GM19395 (cell line): ENCODE results near the gene ADCY1.

Experiments used
- ATAC-seq: cut with Tn5 transposase; IDR thresholded peaks from one replicate; pipeline ENCODE4 v1.9.1; 2021; ENCODE audit warnings: mild to moderate bottlenecking, moderate library complexity; ENCODE audit not compliant: unreplicated experiment

Gene ADCY1

DNA sequence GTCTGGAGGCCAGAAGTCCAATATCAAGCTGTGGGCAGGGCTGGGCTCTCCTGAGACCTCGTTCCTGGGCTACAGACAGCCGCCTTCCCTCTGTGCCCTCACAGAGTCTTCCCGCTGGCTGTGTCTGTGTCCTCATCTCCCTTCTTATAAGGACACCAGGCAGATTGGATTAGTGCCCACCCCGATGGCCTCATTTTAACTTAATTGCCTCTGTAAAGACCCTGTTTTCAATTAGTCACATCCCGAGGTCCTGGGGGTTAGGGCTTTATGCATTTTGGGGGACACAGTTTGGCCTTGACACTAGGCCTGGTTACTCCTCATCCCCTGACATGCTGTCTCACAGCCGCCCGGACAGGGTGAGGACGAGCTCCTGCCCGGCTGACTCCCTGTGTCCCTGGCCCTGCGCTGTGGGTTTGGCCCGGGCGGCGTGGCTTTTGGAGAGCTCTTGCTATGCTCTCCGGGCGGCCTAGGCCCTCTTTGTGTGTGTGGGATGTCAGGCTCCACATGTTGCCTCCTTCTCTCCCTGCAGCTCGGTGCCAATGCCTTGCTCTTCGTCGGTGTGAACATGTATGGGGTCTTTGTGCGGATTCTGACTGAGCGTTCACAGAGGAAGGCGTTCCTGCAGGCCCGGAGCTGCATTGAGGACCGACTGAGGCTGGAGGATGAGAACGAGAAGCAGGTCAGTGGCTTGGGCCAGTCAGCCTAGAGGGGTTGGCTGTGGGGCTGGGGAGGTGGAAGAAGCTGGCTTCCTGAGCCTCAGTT lies 18.2 kb downstream of the ADCY1 start:
- no peak for ATAC-seq

DNA sequence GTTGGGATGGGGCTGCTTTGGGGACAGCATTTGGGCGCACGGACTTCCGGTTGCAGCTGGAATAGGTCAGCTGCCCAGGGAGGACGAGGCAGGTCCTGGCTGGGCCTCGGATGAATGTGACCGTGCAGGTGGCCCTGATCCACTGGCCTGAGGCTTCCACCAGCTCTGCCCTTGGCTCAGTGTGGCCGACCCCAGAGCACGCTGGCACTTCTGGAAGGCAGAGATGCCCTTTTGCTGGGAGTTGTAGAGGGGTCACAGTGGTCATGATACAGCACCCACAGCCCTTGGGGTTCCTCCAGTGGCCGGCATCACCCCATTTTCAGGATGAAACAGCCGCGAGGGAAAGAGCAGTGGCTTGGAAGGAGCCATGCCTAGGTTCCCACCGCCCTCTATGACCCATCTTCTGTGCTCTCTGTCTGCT lies 19.0 kb downstream of the ADCY1 start:
- no peak for ATAC-seq

DNA sequence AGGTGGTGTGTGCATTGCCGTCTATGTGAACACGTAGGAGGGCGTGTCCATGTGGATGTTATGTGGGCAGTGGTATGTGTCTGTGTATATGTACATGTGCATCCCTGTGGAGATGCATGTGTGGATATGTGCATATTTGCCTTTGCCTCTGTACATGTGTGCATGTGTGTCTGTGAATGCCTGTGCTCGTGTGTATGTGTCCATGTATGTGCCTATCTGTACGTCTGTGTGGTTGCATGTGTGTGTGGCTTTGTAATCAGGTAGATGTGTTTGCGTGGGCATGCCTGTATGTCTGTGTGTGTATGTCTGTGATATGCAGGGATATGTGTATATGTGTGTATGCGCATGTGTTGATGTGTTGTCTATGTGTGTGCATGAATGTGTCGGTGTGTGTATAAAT lies 19.7 kb downstream of the ADCY1 start:
- ATAC-seq: no peak

DNA sequence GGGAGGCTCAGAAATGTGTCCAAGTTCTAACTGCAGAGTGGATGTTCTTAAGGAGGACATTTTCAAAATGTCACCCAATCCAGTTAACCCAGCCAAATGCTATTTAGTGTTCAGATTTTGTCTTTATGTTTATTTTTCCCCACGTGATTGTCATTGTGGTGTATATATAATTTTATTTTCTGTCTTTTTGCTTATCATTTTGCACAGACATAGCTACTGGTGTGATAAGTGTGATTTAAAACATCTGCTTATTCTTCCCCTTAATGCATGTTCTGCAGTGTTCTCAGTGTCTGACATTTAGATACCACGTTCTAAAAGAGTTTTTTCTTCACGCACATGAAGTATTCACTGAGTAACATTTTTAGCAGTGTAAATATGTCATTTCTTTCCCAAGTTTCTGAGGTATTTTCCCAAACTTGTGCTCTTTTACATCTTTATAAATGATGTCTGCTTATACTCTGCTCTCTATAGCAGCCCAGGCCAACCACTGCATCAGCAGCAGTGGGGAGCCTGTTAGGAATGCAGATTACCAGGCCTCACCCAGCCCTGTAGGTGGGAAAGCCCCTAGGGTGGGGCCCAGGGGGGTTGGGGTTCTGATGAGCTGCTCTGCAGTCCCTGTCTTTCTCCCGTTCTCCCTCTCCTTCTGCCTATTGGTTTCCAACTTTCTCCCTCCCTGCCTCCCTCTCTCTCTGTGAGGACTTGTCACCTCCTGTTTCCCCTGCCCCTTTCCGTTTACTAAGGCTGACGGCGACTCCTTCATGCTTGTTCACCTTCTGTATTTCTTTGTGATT lies 20.8 kb downstream of the ADCY1 start:
- ATAC-seq: no peak

DNA sequence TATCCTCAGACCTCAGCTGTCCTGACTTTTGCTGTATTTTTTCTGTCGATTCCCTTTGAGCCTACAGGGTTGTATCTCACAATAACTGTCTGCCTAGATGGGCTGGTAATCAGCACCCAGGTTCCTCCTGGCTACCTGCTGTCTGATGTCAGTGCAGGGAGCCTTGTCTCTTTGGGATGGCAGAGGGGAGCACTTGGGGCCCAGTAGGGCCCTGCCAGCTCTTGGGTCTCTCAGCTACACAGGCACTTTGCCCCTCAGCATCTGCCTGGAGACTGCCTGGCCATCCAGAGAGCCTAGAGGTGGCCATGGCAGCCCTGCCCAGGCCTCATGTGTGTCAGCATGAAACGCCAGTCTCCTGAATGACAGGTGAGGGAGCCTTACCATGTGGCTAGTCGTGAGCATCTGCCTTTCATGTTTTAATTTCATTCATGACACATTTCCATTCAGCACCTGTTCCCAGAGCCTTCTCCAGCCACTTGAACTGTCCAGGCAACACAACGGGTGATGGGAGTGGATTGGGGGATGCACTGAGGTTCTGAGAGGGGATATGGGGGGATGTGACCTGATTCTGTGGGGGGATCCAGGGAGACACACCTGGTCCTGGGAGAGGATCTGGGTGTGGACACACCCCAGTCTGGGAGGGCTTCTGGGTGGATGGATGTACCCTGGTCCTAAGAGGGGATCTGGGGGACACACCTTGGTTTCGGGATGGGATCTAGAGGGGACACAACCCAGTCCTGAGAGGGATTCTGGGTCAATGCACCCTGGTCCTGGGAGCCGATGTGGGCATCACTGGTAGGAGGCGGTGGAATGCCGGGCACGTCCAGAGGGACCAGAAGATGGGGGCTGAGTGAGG lies 21.9 kb downstream of the ADCY1 start:
- no peak for ATAC-seq

DNA sequence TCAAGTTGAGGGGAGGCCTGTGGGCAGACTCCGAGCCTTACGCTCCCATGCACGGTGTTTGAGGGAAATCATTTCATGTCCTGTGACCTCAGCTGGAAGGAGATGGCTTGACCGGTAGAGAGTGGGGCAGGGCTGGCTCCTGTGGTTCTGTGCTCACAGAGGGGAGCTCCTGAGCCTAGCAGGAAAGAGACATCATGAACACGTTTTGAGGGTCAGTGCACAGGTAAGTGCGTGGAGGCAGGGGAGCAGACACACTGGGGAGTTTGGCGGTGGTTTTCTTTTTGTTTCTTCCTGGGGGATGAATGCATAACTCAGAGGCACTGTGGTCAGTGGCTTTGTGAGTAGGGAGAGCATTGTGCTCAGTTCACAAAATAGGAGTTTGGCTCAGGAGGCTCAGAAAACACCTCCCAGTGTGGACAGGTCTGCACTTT lies 22.5 kb downstream of the ADCY1 start:
- no peak for ATAC-seq

DNA sequence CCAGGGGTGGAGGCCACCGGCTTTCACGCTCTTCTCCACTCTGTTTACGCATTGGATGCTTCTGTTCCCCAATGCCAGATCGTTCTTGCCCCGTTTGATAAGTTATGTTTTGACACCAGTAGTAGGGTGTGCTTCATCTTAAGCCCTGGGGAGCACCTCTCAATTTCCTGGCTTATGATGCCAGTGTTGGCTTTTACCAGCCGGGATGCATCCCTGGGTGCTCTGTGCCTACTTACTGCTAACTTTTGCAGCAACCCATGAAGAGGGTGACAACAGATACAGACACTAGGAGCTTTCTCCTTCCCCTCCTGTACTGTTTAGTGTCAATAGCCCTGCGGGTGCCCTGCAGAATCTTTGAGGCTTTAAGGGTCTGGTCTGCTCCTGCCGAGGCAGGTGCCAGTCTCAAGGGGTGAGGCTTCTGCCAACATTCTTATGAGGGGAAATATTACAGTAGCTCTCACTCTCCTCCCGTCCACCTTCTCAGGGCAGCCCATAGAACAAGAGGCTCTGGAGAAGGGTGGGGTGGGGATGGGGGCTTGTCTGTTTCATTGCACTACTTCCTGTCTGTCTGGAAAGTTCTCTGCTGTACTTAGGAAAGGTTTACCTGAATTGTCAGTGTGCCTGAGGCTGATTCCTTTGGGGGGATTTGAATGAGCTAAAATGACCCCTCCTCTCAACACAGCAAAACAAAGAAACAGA lies 23.3 kb downstream of the ADCY1 start:
- no peak for ATAC-seq

DNA sequence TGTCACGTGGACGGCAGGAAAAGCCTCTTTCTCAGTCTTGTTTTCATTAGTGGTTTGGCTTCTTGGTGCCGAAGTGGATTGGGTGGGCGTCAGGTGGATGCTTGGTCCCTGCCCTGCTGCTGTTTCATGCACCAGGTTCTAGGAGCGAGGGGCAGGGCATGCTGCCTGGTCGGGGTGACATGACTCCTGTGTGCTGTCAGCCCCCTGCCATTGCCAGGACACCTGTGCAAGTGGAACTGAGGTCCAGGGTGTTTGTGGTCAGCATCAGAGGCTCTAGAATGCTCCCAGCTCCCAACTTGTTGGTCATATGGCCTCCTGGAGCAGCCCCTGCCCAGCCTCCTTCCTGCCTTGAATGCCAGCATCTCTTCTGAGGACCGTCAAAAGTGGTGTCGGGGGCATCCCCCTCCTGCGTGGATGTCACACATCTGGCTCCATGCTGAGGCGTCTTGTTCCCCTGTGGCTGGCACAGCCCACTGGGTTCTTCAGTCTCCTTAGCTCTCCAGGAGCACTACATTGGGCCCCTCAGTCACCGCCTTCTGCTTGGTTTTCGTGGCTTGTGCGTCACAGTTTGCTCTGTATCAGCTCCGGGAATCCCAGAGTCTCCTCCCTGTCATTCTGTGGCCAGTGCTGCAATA lies 24.8 kb downstream of the ADCY1 start:
- ATAC-seq: no peak

DNA sequence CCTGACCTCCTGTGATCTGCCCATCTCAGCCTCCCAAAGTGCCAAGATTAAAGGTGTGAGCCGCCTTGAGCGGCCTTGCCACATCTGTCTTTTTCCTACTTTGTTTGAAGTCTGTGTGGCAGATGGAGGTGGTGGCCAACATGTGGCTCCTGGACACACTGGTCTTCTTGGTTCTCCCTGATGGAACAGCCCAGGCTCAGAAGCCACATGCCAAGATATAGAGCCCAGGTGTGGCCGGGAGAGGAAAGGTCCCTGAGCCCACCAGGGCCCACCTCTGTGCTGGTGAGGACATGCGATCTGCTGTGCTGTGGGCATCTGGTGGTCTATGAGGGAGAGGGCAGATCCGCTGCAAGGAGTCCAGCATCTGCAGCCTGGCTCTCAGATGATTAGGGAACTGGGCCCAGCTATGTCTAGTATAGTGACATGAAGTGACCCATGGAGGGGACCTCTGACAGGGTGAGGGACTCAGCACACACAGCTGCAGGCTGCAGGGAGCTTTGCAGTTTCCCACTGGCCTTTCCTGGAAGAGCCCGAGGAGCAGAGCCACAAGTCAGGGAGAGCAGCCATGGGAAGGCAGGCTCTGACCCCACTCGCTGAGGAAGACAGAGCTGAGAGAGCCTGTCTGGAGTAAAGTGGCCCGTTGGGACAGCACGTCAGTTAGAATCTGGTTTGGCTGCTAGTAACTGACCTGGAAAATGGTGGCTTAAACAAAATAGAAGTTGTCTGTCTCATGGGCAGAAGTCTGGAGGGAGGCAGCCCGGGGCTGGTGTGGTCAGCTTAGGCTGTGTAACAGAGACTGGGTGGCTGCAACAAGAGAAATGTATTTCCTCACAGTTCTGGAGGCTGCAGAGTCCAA lies 25.9 kb downstream of the ADCY1 start:
- no peak for ATAC-seq

DNA sequence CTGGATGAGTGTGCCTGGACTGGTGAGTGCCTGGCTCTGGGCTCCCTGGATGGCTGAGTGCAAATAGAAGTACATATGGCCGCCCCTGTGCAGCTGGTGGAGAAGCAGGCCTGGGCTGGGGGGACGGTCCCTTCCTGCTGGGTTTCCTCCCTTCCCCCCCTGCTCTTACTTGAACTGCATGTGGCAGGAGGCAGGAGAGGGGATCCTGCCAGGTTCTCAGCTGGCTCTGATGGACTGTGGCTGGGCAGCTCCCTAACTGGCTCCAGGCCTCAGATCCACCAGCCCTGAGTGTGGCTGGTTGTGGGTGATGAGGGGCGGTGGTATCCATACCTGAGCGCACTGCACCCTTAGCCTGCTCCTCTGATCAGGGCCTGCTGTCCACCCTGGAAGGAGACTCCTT lies 26.9 kb downstream of the ADCY1 start:
- no peak for ATAC-seq

DNA sequence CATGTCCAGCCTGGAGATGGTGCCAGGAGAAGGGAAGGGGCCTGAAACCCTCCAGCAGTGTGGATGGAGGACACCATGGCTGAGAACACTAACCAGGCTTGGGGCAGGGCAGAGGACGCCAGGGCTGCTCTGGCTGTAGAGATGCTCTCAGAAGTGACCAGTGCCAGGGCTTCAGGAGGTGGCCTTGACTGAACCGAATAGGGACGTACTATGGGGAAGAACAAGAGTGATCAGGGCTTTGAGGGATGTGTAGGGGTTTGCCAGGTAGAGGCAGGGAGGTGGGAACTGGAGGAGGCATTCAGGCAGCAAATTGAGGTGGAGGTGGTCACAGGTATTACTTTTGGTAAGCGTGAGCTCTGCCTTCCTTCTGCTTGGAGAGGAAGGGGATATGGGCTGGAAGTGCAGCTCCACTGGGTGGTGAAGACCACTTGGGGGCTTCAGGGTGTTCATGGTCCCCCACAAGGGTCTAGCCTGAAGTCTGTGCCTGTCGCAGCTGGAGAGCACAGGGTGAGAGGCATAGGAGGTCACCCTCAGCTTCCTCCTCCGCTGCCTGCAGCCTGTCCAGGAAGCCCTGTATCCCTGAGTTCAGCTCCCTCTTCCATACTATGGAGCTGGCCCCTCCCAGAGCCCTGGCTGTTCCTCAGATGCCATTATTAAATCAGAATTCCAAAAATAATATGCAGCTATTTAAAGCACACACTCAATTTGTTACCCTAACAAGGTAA lies 27.8 kb downstream of the ADCY1 start:
- no peak for ATAC-seq

DNA sequence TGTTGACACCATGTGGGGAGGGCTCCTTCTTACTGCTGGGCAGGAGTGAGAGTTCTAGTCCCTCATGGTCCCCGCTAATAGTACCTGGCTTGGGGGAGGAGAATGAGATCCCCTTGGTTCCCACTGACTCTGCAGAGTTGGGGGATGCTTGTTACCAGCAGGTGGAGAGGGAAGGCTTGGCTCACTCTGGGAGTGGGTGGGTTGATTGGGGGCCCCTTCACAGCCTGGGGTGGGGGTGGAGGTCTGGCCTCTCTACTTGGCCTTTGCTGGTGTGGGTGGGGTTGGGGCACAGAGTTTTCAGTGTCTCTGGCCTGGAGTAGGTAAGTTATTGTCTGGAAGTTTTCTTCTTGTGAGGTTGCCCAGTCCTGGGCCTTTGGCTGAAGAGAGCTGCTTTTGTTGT lies 31.9 kb downstream of the ADCY1 start:
- no peak for ATAC-seq

DNA sequence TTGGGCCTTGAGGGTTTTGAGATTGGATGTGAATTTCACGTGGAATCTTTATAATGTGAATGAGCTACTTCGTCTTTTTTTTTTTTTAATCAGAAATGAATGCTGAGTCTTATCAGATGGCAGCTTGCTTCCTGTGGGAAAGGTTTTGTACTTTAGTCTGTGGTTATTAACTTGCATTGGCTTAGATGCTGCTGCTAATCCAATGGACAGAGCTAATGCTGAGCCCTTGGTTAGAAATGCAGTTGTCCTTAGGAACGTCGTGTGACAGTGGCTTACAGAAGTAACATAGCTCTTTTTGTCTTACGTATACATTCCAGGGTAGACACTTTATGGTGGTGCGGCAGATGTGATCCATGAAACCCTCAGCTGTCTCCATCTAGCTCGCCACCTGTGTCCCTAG lies 32.8 kb downstream of the ADCY1 start:
- no peak for ATAC-seq

DNA sequence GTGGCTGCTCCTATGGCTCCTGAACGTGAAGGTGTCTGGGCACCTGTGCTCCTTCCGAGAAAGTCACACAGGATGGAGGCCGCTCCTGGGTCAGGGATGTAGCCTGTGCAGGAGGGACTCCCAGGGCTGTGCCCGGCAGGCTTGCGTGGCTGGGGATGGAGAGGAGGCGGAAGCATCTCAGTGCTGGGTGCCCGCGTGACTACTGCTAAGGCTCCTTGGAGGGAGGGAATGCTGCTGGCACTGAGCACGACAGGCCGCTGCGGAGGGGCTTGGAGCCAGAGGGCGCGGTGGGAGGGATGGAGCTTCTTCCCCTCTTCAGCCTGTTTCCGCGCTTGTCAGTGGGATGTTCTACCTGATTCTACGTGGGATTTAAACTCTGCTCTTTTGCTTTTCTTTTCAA lies 35.0 kb downstream of the ADCY1 start:
- no peak for ATAC-seq

DNA sequence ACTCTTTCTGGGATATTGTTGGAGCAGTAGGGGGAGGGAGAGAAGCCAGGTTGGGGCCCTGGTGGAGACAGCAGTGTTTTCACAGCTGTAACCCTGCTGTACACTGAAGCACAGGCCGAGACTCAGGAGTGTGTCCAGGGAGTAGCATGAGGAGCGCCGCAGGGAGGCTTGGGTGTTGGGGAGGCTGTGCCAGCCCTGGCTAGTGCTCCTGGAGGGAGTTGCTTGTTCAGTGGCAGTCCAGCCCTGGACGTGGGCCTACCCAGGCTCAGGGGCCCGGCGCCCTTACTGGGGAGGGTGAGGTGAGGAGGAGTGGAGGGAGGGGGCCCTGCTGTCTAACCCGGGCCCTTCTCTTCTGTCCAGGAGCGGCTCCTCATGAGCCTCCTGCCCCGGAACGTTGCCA lies 35.9 kb downstream of the ADCY1 start:
- ATAC-seq: no peak

DNA sequence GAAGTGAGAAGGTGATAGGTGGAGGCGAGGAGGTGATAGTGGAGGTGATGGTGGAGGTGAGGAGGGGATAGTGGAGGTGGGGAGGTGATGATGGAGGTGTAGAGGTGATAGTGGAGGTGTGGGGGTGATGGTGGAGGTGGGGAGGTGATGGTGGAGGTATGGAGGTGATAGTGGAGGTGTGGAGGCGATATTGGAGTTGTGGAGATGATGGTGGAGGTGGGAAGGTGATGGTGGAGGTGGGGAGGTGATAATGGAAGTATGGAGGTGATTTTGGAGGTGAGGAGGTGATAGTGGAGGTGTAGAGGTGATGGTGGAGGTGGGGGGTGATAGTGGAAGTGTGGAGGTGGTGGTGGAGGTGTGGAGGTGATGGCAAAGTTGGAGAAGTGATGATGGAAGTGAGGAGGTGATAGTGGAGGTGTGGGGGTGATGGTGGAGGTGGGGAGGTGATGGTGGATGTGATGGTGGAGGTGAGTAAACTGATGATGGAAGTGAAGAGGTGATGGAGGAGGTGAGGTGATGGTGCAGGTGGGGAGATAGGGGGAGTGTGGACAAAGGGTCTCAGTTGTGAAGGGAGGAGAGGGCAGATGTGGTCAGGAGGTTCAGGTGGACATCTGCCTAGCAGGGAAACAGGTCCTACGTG lies 36.6 kb downstream of the ADCY1 start:
- no peak for ATAC-seq

DNA sequence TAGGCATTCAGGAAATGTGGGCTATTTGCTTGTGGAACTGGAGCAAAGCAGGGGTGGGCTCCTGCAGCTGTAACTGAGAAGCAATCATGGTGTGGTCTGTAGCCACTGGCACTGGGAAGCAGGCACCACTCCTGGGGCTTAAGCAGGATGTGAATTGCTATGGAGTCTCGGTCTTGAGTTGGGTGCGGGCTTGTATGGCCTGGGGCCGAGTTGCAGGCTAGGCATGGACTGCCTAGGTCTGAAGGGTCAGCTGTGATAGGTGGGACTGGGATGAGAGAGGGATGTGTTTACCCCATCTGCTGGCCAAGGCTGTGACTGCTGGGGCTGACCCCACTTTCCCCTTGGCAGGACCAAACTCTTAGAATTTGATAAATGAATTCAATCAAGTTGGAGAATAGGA lies 43.0 kb downstream of the ADCY1 start:
- ATAC-seq: no peak

DNA sequence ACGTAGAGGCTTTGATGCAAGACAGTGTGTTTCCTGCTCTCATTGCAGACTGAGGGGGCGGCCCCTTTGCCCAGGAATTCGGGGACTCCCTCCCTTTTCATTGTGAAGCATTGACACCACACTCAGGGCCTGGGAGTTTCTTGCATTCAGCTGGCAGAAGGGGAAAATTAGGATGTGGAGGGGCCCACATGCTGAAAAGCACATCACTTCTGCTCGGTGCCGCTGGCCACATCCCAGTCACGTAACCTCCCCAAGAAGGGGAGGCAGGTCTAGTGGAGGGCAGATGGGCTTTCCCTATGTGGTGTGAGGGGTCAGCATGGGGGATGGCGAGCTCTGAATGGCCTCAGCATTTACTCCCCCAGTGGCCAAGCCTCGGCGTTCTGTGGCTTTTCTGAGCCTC lies 47.9 kb downstream of the ADCY1 start:
- ATAC-seq: no peak
